T47D (cell line): ENCODE data around the gene APOA1.
A peak's percentile ranks its signal among the peaks of the same experiment; 100 is the strongest.

ENCODE experiments used
- DNase-seq, 2 experiments: peaks; one replicate each; pipeline versions ENCODE4 v3.0.0 to v3.0.0-alpha.2; 2011 to 2012; ENCODE audit warnings: low read depth in 1 of 2, low spot score in 1 of 2
- JUND ChIP-seq: IDR thresholded peaks from 2 replicates; pipeline ENCODE4 v1.6.1; 2012; ENCODE audit warnings: low read depth
- in situ Hi-C: cut with HindIII; loops from 2 replicates; pipeline ENCODE4 v1.10.0; 2016; ENCODE audit warnings: low sequenced_read_pairs, low pct_unique_long_range_greater_than_20kb

Gene APOA1

GRCh38 chr11:116853461-116854073 lies 16.1 kb upstream of the APOA1 start:
- peak in 1 of 2 experiments; percentile 36 for DNase-seq
- in situ Hi-C loops, result no loop called here
- TF ChIP-seq JUND, result no peak

DNA sequence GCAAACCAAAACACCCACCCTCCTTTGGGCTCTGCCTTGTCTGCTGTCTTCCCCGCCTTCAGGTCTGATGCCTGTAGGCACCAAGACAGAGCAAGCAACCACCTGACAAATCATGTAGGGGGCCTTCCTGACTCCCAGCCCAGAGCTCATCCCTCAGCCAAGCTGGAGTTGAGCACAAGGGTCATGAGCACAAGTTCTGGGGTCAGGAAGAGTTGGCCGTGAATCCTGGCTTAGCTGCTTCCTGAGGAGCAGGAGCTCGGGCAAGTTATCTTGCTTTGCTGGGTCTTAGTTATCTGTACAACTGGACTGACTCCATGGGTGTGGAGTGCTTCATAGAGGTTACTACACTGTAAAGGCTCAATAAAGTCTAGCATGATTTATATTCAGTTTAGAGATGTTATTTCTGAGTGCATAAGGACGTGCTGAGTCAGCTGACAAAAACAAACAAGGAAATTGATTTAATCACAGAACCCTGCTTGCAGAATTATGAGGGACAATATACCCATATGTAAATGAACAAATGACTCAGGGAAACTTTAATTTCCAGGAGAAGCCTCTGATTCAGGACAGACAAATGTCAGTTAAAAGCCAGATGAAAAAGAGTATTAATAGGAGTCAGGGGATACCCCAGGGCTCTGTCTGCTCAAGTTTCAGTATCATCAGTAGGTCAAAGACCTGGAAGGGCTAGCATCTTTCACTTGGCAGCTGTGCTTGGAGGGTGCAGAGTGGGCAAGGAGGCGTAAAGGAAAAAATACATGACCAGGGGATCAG lies 15.0 kb upstream of the APOA1 start:
- in situ Hi-C loops, result no loop called here
- DNase-seq, result peak; percentile 78 to 80
- peak; percentile 83; the same call in 1 of the 2 replicates for TF ChIP-seq JUND

GRCh38 chr11:116851626-116852025 lies 14.2 kb upstream of the APOA1 start:
- no peak for DNase-seq
- in situ Hi-C loops, result no loop called here
- TF ChIP-seq JUND, result no peak

DNA sequence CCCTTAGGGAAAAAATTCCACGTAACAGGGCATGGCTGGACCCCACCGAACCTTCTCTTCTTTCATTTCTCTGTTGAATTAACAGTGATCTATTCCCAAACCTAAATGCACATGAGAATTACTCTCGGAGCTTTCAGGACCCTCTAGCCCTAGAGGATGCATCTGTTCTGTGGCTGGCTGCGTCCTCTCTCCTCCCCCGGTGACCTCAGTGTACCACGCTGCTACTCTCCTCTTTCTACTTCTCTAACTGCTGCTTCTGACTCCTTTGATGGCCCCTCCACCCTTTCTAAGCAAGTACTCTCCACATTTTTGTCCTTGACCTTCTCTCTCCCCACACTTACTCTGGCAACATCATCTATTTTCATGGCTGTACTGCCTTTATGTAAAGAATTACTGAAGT lies 12.1 kb upstream of the APOA1 start:
- no peak for TF ChIP-seq JUND
- DNase-seq, result no peak
- in situ Hi-C loops, result no loop called here

GRCh38 chr11:116849060-116849459 lies 11.6 kb upstream of the APOA1 start:
- DNase-seq, result no peak
- no peak for TF ChIP-seq JUND
- in situ Hi-C loops, result no loop called here

DNA sequence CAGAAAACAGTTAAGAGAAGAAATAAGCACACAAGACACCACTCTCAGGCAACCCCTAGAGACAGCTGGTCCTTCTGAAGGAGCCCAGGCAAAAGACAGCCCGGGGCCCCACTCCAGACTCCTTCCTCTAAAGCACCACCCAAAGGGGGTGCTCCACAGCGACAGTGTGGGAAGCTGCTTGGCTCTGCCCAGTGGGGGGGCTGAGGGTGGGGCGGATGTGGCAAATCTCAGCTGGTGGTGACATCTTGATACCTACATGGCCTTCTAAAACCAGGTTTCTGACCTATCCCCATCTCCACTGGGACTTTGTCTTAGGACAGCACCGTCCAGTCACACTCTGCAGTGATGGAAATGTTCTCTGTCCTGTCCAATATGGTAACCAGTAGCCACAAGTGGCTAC lies 10.2 kb upstream of the APOA1 start:
- in situ Hi-C loops, result no loop called here
- no peak for DNase-seq
- no peak for TF ChIP-seq JUND

- TF ChIP-seq JUND, result no peak
- no peak for DNase-seq
- in situ Hi-C loops, result no loop called here
Measured at GRCh38 chr11:116844722-116845121, 7.3 kb upstream of the APOA1 start.

GRCh38 chr11:116843661-116844060 lies 6.2 kb upstream of the APOA1 start:
- no peak for DNase-seq
- TF ChIP-seq JUND, result no peak
- in situ Hi-C loops, result no loop called here

GRCh38 chr11:116842909-116843308 lies 5.5 kb upstream of the APOA1 start:
- in situ Hi-C loops, result no loop called here
- no peak for DNase-seq
- no peak for TF ChIP-seq JUND

- no peak for DNase-seq
- in situ Hi-C loops, result no loop called here
- no peak for TF ChIP-seq JUND
Measured at GRCh38 chr11:116842117-116842516, 4.7 kb upstream of the APOA1 start.

- DNase-seq, result no peak
- no peak for TF ChIP-seq JUND
- in situ Hi-C loops, result no loop called here
Measured at GRCh38 chr11:116840746-116841296, 3.4 kb upstream of the APOA1 start.

DNA sequence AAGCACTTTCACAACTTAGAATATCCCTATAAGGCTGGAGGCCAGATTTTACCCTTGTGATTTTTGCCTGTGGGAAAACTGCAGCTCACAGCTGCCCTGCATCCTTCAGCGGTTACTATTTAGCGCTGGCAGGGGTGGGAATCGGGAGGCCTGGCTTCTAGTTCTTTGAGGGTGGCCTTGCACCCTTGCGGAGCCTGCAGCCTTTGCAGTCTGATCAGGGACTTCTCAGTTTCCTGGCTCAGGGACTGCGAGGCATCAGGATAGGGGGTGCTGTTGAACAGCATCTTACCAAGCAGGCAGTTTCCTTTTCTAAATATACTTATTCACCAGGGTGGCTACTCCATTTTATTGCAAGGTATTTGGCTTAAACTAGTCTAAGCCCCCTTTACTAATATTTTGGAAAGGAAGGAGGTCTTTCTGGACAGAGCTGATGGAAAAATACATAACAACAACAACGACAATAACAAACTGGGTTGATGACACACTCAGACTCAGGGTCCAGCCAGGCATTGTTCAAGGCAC lies 2.9 kb upstream of the APOA1 start:
- peak; percentile 27 to 29 for DNase-seq
- in situ Hi-C loops, result no loop called here
- TF ChIP-seq JUND, result no peak
